Measurements from ENCODE around the gene FAM47A. TPM values are rescaled to one million over a fixed set of nuclear protein-coding genes. Genes with fewer than 3 reads are reported as not detected.

The FAM47A gene
- total and polyA plus RNA-seq, 9 of the 15 experiments (the other 6 are each of a cell fraction or from before 2014, with no cell fraction given), result not detected

- ChIA-PET POLR2A (no interaction called here), CTCF (ENCODE audit: low intra/inter-chr PET ratio) (no interaction called here)
- Histone ChIP-seq H3K79me2 (ENCODE audit: control insufficient read depth, insufficient read depth, low read length) (no peaks in the 10 kb centered on the region), H3K9me3 (replicated peaks; ENCODE audit: control insufficient read depth, insufficient read depth, low read depth, low read length) (no peaks in the 10 kb centered on the region), H3K9me1 (ENCODE audit: control insufficient read depth, insufficient read depth, low read length) (no peaks in the 10 kb centered on the region), H3K27ac (ENCODE audit: extremely low read depth, low read depth, low read length) (no peak overlapping the region), H3K36me3 (ENCODE audit: control insufficient read depth, insufficient read depth, low read length) (no peaks in the 10 kb centered on the region), H3K4me2 (ENCODE audit: insufficient read depth, low read length) (no peak overlapping the region), H4K20me1 (replicated peaks; ENCODE audit: control insufficient read depth, insufficient read depth, low read length) (no peaks in the 10 kb centered on the region), H3K4me3 (no peak overlapping the region), H2AFZ (ENCODE audit: low read depth, low read length) (no peak overlapping the region), H3K9ac (ENCODE audit: insufficient read depth in 1 of 2, low read depth in 2 of 2, low read length in 2 of 2) (no peak overlapping the region), H3K27me3 (ENCODE audit: control insufficient read depth in 2 of 2, insufficient read depth in 2 of 2, low read length in 2 of 2) (no peaks in the 10 kb centered on the region), H3K4me1 (replicated peaks in 1 of 2; ENCODE audit: control insufficient read depth in 2 of 2, insufficient read depth in 2 of 2, low read length in 2 of 2) (no peaks in the 10 kb centered on the region)
- no peak for DNase-seq (ENCODE audit: extremely low read depth in 1 of 4, low spot score in 3 of 4)
- no TSS peak for BruUV-seq (replicated peaks)
- ATAC-seq, result no peak
- FAIRE-seq, result no peak
- TF ChIP-seq ESRRB (CRISPR knock-in tag; IDR thresholded peaks at IDR 0.05; ENCODE audit: borderline replicate concordance) (no peak), SREBF1 (IDR thresholded peaks at IDR 0.05; ENCODE audit: borderline replicate concordance, low read depth, low read length) (no peak), ATF3 (IDR thresholded peaks at IDR 0.05) (no peak), ATF3 (CRISPR knock-in tag; conservative IDR thresholded peaks at IDR 0.05) (no peak), ARID2 (IDR thresholded peaks at IDR 0.05) (no peak), MCM3 (IDR thresholded peaks at IDR 0.05) (no peak), CSDE1 (IDR thresholded peaks at IDR 0.05) (no peak), HCFC1 (IDR thresholded peaks at IDR 0.05; ENCODE audit: low read depth, low read length) (no peak)
- intact Hi-C loops (cut with micrococcal nuclease) (no loop called here), in situ Hi-C loops (cut with MboI) (no loop called here)
- 0% methylated on average over 2 of the region's 2 CpGs for WGBS (ENCODE audit: insufficient coverage, low coverage, missing lambda C conversion rate)
Measured at GRCh38 chrX:34119122-34119521, 13.0 kb downstream of the FAM47A start.
